NCI-H748 treated with DMSO at 0.1 percent for 48 hours (cell line): Measurements from ENCODE around the gene ZNF492.
"Not testable (repeated sequence)": the region's sequence is repeated elsewhere in the genome, so short reads cannot be mapped to it uniquely, and the experiment has no call there.

Source experiments
- DNase-seq: peaks from one replicate; lab custom pipeline; 2025; lab: John Stamatoyannopoulos, UW

ZNF492 gene

GRCh38 chr19:22617614-22618320 is 16.4 kb upstream of the ZNF492 start:
- DNase-seq, result no peak

GRCh38 chr19:22619371-22619770 is 14.8 kb upstream of the ZNF492 start:
- no peak for DNase-seq

DNA sequence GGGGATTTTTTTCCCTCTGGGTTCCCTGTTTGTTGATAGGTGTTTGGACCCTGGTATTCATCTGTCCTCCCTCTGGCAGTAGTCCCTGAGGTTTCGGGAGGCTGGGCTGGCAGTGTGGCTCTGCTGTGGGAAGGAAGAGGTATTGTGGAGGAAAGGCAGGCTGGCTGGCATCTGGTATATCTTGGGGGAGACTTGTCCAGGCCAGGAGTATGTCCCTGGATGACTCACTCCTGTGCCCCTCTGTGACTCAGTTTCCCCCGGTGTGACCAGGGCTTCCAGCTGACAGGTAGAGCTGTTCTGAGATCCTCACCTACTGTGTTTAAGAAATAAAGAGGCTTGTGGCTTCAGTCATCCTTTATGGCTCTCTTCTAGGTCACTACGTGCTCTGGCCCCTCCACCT is 14.2 kb upstream of the ZNF492 start:
- no peak for DNase-seq

DNA sequence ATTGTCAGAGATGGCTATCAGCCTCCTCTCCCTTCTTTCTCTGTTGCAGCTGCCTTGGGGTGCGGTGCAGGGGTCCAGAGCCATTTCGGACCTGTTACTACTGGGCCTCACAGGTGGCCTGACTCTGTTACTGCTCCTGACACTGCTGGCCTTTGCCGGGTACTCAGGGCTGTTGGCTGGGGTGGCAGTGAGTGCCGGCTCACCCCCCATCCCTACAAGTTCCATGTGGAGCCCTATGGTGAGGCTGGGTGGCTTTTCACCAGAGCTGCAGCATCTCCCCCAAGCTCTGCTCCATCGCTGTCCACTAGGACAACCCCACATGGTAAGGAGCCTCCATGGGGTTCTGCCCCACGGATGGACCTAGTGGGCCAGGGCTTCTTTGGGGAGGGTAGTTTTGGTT is 13.7 kb upstream of the ZNF492 start:
- DNase-seq, result no peak

DNA sequence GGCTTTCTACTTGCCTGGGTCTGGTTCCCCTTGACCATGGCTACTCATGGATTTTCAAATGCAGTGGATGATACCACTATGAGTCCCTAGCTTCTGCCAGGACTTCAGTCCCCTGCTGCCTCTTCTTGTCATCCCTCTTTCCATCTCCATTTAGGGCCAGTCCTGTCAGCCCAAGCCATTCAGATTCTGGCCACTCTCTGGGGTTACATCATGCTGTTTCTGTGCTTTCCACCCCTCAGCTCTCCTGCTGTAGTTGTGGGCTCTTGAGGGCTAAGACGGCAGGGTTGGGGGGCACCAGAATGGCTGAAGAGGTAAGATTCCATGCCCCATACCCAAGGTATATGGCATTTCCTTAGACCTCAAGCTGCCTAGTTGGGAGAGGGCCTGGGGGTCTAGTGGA is 13.2 kb upstream of the ZNF492 start:
- DNase-seq, result no peak

DNA sequence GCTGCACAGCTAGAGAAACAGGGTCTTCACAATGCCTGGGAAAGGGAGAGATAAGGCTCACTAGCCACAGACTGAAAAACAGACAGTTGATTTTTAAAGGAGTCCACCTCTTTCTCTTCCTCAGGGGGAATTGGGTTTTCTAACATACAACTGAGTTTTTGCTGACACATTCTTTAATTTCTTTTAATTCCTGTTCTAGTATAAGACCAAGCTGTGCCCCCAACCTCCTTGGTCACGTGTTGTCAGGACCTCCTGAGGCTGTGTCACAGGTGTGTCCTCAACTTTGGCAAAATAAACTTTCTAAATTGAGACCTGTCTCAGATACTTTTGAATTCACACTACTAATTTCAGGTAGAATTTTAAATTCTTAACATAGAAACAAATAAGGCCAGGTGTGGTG is 12.1 kb upstream of the ZNF492 start:
- DNase-seq, result no peak

- DNase-seq, result no peak
These were observed 11.0 kb upstream of the ZNF492 start for GRCh38 chr19:22622901-22623840.

DNA sequence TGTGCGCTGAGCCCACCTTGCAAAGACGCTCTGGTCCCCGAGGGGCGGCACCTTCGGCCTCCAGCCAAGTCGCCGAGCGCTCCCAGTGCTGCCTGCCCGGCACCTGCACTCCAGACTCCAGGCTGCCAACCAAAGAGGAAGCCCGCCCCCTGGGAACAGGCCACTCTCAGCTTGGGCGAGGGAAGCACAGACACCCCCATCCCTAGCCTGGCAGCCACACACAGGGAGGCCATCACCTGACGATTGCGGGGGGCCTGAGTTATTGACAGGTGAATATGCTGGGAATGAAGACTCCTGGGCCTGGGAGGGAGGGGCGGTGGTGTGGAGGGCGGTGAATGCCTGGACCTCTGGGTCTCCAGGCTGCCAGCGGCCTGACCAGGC is 10.3 kb upstream of the ZNF492 start:
- no peak for DNase-seq

DNA sequence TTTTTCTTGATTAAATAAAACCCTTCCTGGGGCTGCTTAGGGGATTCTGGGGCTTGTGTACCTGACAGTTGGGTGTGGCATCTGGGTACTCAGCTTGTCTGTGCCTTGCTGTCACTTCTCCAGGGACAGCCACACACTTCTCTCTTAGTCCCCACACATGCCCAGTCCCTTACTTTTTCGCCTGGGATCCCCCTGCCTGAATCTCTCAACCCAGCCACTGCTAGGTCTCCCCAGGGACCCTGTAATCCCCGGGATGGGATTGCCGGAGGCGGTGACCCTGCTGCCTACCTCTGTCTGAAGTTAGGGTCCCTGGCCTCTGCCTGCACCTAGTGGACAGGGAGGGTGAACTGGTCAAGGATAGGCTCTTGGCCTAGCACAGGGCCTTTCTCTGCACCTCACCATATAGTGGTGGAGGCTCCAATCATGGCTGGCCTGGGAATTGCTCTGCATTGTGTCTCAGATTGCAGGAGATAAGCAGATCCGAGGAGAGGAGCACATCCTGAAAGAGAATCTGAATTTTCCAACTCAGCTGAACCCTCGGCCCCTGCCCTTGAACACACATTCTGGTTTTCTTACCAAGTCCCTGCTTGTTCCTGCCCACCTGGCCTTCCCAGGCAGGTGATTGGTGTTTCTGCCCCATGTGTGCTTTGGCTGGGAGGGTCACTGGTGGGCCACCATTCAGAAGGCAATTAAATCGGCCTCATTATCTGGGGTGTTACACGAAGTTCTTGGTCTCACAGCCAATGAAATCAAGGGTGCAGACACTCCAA is 8.7 kb upstream of the ZNF492 start:
- no peak for DNase-seq

- no peak for DNase-seq
These were observed 6.6 kb upstream of the ZNF492 start for GRCh38 chr19:22627526-22627925.

DNA sequence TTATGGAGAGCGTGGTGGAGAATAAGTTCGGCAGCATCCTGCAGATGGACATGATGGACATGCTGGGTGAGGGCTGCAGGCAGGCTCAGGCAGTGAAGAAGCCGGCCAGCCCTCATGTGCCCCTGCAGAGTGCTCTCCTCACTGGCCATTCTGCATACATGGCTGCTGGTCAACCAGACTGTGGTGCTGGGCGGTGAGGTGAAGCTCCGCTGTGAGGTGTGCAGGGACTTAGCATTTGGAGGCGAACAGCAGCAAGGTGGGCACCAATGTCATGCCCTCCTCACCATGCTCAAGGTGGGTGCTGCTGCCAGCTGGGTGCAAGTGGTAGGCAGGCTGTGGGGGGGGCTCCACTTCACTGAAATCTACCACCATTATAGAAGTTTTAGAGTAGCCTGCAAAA is 5.7 kb upstream of the ZNF492 start:
- no peak for DNase-seq

GRCh38 chr19:22634450-22634827 is 315 bp downstream of the ZNF492 start:
- no peak for DNase-seq

- DNase-seq, result not testable (repeated sequence)
These were observed 51.4 kb downstream of the ZNF492 start for GRCh38 chr19:22685493-22685892.

DNA sequence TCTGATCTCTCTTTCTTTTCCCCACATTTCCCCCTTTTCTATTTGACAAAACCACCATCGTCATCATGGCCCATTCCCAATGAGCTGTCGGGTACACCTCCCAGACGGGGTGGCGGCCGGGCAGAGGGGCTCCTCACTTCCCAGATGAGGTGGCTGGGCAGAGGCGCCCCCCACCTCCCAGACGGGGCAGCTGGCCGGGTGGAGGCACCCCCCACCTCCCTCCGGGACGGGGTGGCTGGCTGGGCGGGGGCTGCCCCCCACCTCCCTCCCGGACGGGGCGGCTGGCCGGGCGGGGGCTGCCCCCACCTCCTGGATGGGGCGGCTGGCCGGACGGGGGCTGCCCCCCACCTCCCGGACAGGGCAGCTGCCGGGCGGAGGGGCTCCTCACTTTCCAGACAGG is 68.5 kb downstream of the ZNF492 start:
- not testable (repeated sequence) for DNase-seq

DNA sequence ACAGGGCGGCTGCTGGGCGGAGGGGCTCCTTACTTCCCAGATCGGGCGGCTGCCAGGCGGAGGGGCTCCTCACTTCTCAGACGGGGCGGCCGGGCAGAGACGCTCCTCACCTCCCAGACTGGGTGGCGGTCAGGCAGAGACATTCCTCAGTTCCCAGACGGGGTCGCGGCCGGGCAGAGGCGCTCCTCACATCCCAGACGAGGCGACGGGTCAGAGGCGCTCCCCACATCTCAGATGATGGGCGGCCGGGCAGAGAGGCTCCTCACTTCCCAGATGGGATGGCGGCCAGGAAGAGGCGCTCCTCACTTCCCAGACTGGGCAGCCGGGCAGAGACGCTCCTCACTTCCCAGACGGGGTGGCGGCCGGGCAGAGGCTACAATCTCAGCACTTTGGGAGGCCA is 69.0 kb downstream of the ZNF492 start:
- not testable (repeated sequence) for DNase-seq

DNA sequence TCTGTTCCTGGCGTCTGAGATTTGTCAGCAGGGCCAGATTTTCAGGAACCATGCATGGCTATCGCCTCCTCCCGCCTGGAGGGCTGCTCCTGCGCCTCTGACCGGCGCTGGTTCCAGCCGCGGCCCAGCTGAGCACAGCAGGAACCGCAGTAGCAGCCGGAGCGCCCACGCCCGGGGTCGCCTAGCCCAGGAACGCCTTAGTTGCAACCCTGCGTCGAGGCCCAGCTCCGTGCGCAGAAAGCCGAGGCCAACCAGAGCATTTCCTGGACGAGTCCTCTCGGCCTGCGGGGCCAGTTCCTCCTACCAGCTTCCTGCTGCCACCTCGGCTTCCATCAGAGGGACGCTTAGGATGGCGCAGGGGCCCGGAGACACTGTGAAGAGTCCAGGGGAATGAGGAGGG is 74.9 kb downstream of the ZNF492 start:
- no peak for DNase-seq
